ENCODE measurements around the gene CBFA2T2. TPM values are rescaled to one million over a fixed set of nuclear protein-coding genes. Genes with fewer than 3 reads are reported as not detected.

Gene CBFA2T2
- polyA plus RNA-seq, 3 donors = 1.7 to 9.7 (median 4.9) TPM

- H3K4me2 ChIP-seq (replicated peaks; ENCODE audit: extremely low read depth, low read length, poor library complexity, severe bottlenecking) = no peak overlapping the region
- WGBS (ENCODE audit: insufficient coverage) = no CpG with 5 or more reads among the region's 6 CpGs
- no peak for DNase-seq
- peaks cover 43% of the 10 kb centered on the region for H4K20me1 ChIP-seq (ENCODE audit: insufficient read depth, low read length)
- H3K4me3 ChIP-seq (replicated peaks in 1 of 3; ENCODE audit: low read depth in 2 of 3, low read length in 3 of 3) = no peak overlapping the region
- no peak overlapping the region for H2AFZ ChIP-seq (ENCODE audit: insufficient read depth, low read depth, low read length, poor library complexity, severe bottlenecking)
- H3K79me2 ChIP-seq (ENCODE audit: insufficient read depth, low read length) = peaks cover 33% of the 10 kb centered on the region
- no peak overlapping the region for H3K9ac ChIP-seq (ENCODE audit: insufficient read depth, low read length, poor library complexity, severe bottlenecking)
- no peak overlapping the region for H3K27ac Mint-ChIP-seq
- peaks cover 0 to 5% of the 10 kb centered on the region in 2 donors for H3K36me3 Mint-ChIP-seq
- H3K27me3 ChIP-seq (ENCODE audit: control insufficient read depth in 2 of 2, insufficient read depth in 2 of 2, low read length in 2 of 2) = no peaks in the 10 kb centered on the region
- peaks cover 0 to 3% (median 0%) of the 10 kb centered on the region in 7 donors for H3K9me3 Mint-ChIP-seq
- no peak overlapping the region for H3K4me3 Mint-ChIP-seq
- H3K36me3 ChIP-seq (replicated peaks in 1 of 2; ENCODE audit: control insufficient read depth in 1 of 2, insufficient read depth in 2 of 2, low read length in 2 of 2) = no peaks in the 10 kb centered on the region
- peaks cover 8% of the 10 kb centered on the region for H3K4me1 Mint-ChIP-seq
- H3K4me1 ChIP-seq (ENCODE audit: control insufficient read depth in 1 of 2, insufficient read depth in 2 of 2, low read length in 2 of 2) = no peaks in the 10 kb centered on the region
- no peak for TF ChIP-seq CTCF (IDR thresholded peaks at IDR 0.05)
- H3K9me3 ChIP-seq (replicated peaks in 1 of 2; ENCODE audit: control insufficient read depth in 1 of 2, insufficient read depth in 1 of 2, low read length in 2 of 2) = no peaks in the 10 kb centered on the region
- H3K27me3 Mint-ChIP-seq (ENCODE audit: low read depth in 3 of 3) = no peaks in the 10 kb centered on the region
- intact Hi-C loops (cut with micrococcal nuclease) = no loop called here
- peak overlapping the region in 1 of 2 donors; percentile 18 for H3K27ac ChIP-seq (ENCODE audit: low read depth in 1 of 2, low read length in 2 of 2)
Measured at GRCh38 chr20:33503564-33503963, 13.7 kb downstream of the CBFA2T2 start.

GRCh38 chr20:33506576-33506975, 16.7 kb downstream of the CBFA2T2 start:
- Histone ChIP-seq H3K36me3 (replicated peaks in 1 of 2; ENCODE audit: control insufficient read depth in 1 of 2, insufficient read depth in 2 of 2, low read length in 2 of 2) (no peaks in the 10 kb centered on the region), H2AFZ (ENCODE audit: insufficient read depth, low read depth, low read length, poor library complexity, severe bottlenecking) (no peak overlapping the region), H3K27ac (ENCODE audit: low read depth in 1 of 2, low read length in 2 of 2) (no peak overlapping the region), H3K27me3 (ENCODE audit: control insufficient read depth in 2 of 2, insufficient read depth in 2 of 2, low read length in 2 of 2) (no peaks in the 10 kb centered on the region), H3K4me1 (ENCODE audit: control insufficient read depth in 1 of 2, insufficient read depth in 2 of 2, low read length in 2 of 2) (no peaks in the 10 kb centered on the region), H3K79me2 (ENCODE audit: insufficient read depth, low read length) (peaks cover 28% of the 10 kb centered on the region), H3K4me3 (replicated peaks in 1 of 3; ENCODE audit: low read depth in 2 of 3, low read length in 3 of 3) (no peak overlapping the region), H3K9me3 (replicated peaks in 1 of 2; ENCODE audit: control insufficient read depth in 1 of 2, insufficient read depth in 1 of 2, low read length in 2 of 2) (no peaks in the 10 kb centered on the region), H4K20me1 (ENCODE audit: insufficient read depth, low read length) (peaks cover 37% of the 10 kb centered on the region), H3K4me2 (replicated peaks; ENCODE audit: extremely low read depth, low read length, poor library complexity, severe bottlenecking) (no peak overlapping the region), H3K9ac (ENCODE audit: insufficient read depth, low read length, poor library complexity, severe bottlenecking) (no peak overlapping the region)
- H3K4me3 Mint-ChIP-seq = no peak overlapping the region
- intact Hi-C loops (cut with micrococcal nuclease) = no loop called here
- DNase-seq = no peak
- H3K4me1 Mint-ChIP-seq = peaks cover 6% of the 10 kb centered on the region
- H3K36me3 Mint-ChIP-seq = peaks cover 3 to 5% of the 10 kb centered on the region in 2 donors
- peaks cover 0 to 1% (median 0%) of the 10 kb centered on the region in 3 donors for H3K27me3 Mint-ChIP-seq (ENCODE audit: low read depth in 3 of 3)
- no peak overlapping the region for H3K27ac Mint-ChIP-seq
- H3K9me3 Mint-ChIP-seq = peaks cover 1 to 7% (median 3%) of the 10 kb centered on the region in 7 donors
- WGBS (ENCODE audit: insufficient coverage) = 100% methylated on average over 2 of the region's 2 CpGs
- TF ChIP-seq CTCF (IDR thresholded peaks at IDR 0.05) = no peak

All from CD14-positive monocyte (primary cell).